RWPE1 (cell line): ENCODE measurements around the gene FAM131C.

Experiments used
- CTCF ChIA-PET: fragments of 350-600 bp; sonication (Branson Sonifier 250); formaldehyde crosslinking; extraction: SDS; loops from one replicate; lab custom pipeline; 2021; lab: Yijun Ruan, JAX
- POLR2A ChIA-PET: fragments of 400-600 bp; formaldehyde crosslinking; extraction: SDS; loops from one replicate; lab custom pipeline; 2020; ENCODE audit warnings: antibody characterized with exemption; ENCODE audit not compliant: low non-redundant PET; lab: Yijun Ruan, JAX
- DNase-seq: peaks from one replicate; pipeline ENCODE4 v3.0.0; 2012; ENCODE audit warnings: low spot score
- H3K27ac ChIP-seq: fragments of 450-650 bp; 2 replicates; pipeline ENCODE4 v1.5.1; 2017
- CTCF ChIP-seq: fragments of 450-650 bp; conservative IDR thresholded peaks from 2 replicates; pipeline ENCODE4 v1.5.1; 2017; ENCODE audit warnings: low read depth, mild to moderate bottlenecking

FAM131C gene

GRCh38 chr1:16070640-16071355 lies 2.7 kb downstream of the FAM131C start:
- ChIA-PET CTCF (interaction anchor here (0.6 to 1.7 kb wide), 2 partner anchors 11 to 76 kb away, joined by 3 to 8 read pairs; no protein-coding TSS in a partner anchor), POLR2A (interaction anchor here (0.6 kb wide), 1 partner anchor 310 kb away, joined by 4 read pairs; no protein-coding TSS in a partner anchor)
- no peak for TF ChIP-seq CTCF
- H3K27ac ChIP-seq, result no peak overlapping the region
- DNase-seq, result no peak

- 0 out of 2 replicates have a peak overlapping the region, but pooled peaks have one; percentile 9 for H3K27ac ChIP-seq
- DNase-seq, result no peak
- TF ChIP-seq CTCF, result no peak
- ChIA-PET CTCF (interaction anchor here (0.5 to 0.6 kb wide), 2 partner anchors 65 to 355 kb away, joined by 3 to 4 read pairs; no protein-coding TSS in a partner anchor), POLR2A (no interaction called here)
These were observed 4.8 kb downstream of the FAM131C start for GRCh38 chr1:16068356-16069270.

- ChIA-PET CTCF (interaction anchor here (0.6 kb wide), 1 partner anchor 355 kb away, joined by 4 read pairs; no protein-coding TSS in a partner anchor), POLR2A (no interaction called here)
- DNase-seq, result no peak
- TF ChIP-seq CTCF, result no peak
- H3K27ac ChIP-seq, result no peak overlapping the region
These were observed 5.5 kb downstream of the FAM131C start for GRCh38 chr1:16067933-16068332.

- H3K27ac ChIP-seq, result no peak overlapping the region
- ChIA-PET CTCF (interaction anchor here (0.5 to 1.1 kb wide), 2 partner anchors 11 to 80 kb away, joined by 3 read pairs; no protein-coding TSS in a partner anchor), POLR2A (no interaction called here)
- TF ChIP-seq CTCF, result no peak
- DNase-seq, result no peak
These were observed 6.2 kb downstream of the FAM131C start for GRCh38 chr1:16067127-16067768.

- TF ChIP-seq CTCF, result no peak
- DNase-seq, result no peak
- ChIA-PET POLR2A (no interaction called here), CTCF (interaction anchor here (0.6 to 1.4 kb wide), 4 partner anchors 10 to 297 kb away, joined by 3 read pairs; no protein-coding TSS in a partner anchor)
- no peak overlapping the region for H3K27ac ChIP-seq
These were observed 7.2 kb downstream of the FAM131C start for GRCh38 chr1:16066245-16066644.

GRCh38 chr1:16065269-16065576 lies 8.2 kb downstream of the FAM131C start:
- TF ChIP-seq CTCF, result no peak
- no peak for DNase-seq
- H3K27ac ChIP-seq, result no peak overlapping the region
- CTCF ChIA-PET, result interaction anchor here (0.6 to 1.4 kb wide), 2 partner anchors 14 to 503 kb away, joined by 3 read pairs; no protein-coding TSS in a partner anchor
- POLR2A ChIA-PET, result no interaction called here
